ENCODE results near the gene TRIM46.
A peak's percentile ranks its signal among the peaks of the same experiment; 100 is the strongest.

- TF ChIP-seq FOXA1 (IDR thresholded peaks at IDR 0.05) (no peak), FOXM1 (IDR thresholded peaks at IDR 0.05; ENCODE audit: borderline replicate concordance) (no peak), HDGF (IDR thresholded peaks at IDR 0.05; ENCODE audit: borderline replicate concordance) (no peak), SP1 (IDR thresholded peaks at IDR 0.05) (no peak), ZNF384 (IDR thresholded peaks at IDR 0.05) (no peak), ELF4 (IDR thresholded peaks at IDR 0.05) (no peak), NFRKB (IDR thresholded peaks at IDR 0.05) (no peak), BHLHE40 (IDR thresholded peaks at IDR 0.05; ENCODE audit: borderline replicate concordance) (no peak), TARDBP (IDR thresholded peaks at IDR 0.05) (no peak), PKNOX1 (IDR thresholded peaks at IDR 0.05) (0 out of 2 replicates have a peak, but pooled peaks have one; percentile 5)
Observed at GRCh38 chr1:155206891-155207805, 33.5 kb downstream of the TRIM46 start.
